GM18519 (cell line): ENCODE measurements around the gene NFE2L2.
A peak's percentile ranks its signal among the peaks of the same experiment; 100 is the strongest.
"Not testable (repeated sequence)": the region's sequence is repeated elsewhere in the genome, so short reads cannot be mapped to it uniquely, and the experiment has no call there.

Source experiments
- ATAC-seq: cut with Tn5 transposase; IDR thresholded peaks from one replicate; pipeline ENCODE4 v1.9.1; 2021; ENCODE audit warnings: mild to moderate bottlenecking, moderate library complexity; ENCODE audit not compliant: unreplicated experiment, low FRiP score

The NFE2L2 gene

GRCh38 chr2:177264693-177265587 is at the start of gene NFE2L2:
Gene NFE2L2, minus strand, starts transcription at chr2:177264727. Its CDS starts 151 bp downstream, at chr2:177264576.
- ATAC-seq: peak; percentile 42

- no peak for ATAC-seq
Measured at GRCh38 chr2:177314194-177314593, 49.7 kb upstream of the NFE2L2 start.

GRCh38 chr2:177313162-177313781 is 48.7 kb upstream of the NFE2L2 start:
- ATAC-seq: no peak

- no peak for ATAC-seq
Measured at GRCh38 chr2:177312562-177312961, 48.0 kb upstream of the NFE2L2 start.

GRCh38 chr2:177309672-177310309 is 45.3 kb upstream of the NFE2L2 start:
- not testable (repeated sequence) for ATAC-seq

GRCh38 chr2:177306550-177306949 is 42.0 kb upstream of the NFE2L2 start:
- no peak for ATAC-seq

- ATAC-seq: no peak
Measured at GRCh38 chr2:177303939-177304338, 39.4 kb upstream of the NFE2L2 start.

- no peak for ATAC-seq
Measured at GRCh38 chr2:177302552-177302951, 38.0 kb upstream of the NFE2L2 start.

- ATAC-seq: no peak
Measured at GRCh38 chr2:177298191-177298590, 33.7 kb upstream of the NFE2L2 start.

- no peak for ATAC-seq
Measured at GRCh38 chr2:177296040-177296439, 31.5 kb upstream of the NFE2L2 start.

GRCh38 chr2:177295484-177295883 is 31.0 kb upstream of the NFE2L2 start:
- no peak for ATAC-seq

GRCh38 chr2:177291701-177292100 is 27.2 kb upstream of the NFE2L2 start:
- ATAC-seq: no peak

- ATAC-seq: peak; percentile 51
Measured at GRCh38 chr2:177289824-177290628, 25.5 kb upstream of the NFE2L2 start.

- ATAC-seq: no peak
Measured at GRCh38 chr2:177287814-177288213, 23.3 kb upstream of the NFE2L2 start.

GRCh38 chr2:177285892-177286715 is 21.6 kb upstream of the NFE2L2 start:
- no peak for ATAC-seq

GRCh38 chr2:177284531-177284930 is 20.0 kb upstream of the NFE2L2 start:
- no peak for ATAC-seq

GRCh38 chr2:177283906-177284305 is 19.4 kb upstream of the NFE2L2 start:
- no peak for ATAC-seq

- ATAC-seq: no peak
Measured at GRCh38 chr2:177282787-177283572, 18.5 kb upstream of the NFE2L2 start.

GRCh38 chr2:177282181-177282641 is 17.7 kb upstream of the NFE2L2 start:
- no peak for ATAC-seq
